GM10847 (cell line): ENCODE results near the gene VARS2.

Experiments used
- POLR2A ChIP-seq: IDR thresholded peaks from 2 replicates; pipeline ENCODE4 v1.6.1; 2011; ENCODE audit not compliant: insufficient read length; ENCODE audit errors: extremely low read depth

VARS2 gene

GRCh38 chr6:30912746-30913520 lies 1.1 kb upstream of the VARS2 start:
- no peak for TF ChIP-seq POLR2A

GRCh38 chr6:30913721-30914075 lies 340 bp upstream of the VARS2 start:
- no peak for TF ChIP-seq POLR2A

GRCh38 chr6:30914854-30915590 lies 984 bp downstream of the VARS2 start:
- TF ChIP-seq POLR2A, result no peak

GRCh38 chr6:30915591-30915946 lies 1.5 kb downstream of the VARS2 start:
- no peak for TF ChIP-seq POLR2A

- no peak for TF ChIP-seq POLR2A
Observed at GRCh38 chr6:30917041-30917440, 3.0 kb downstream of the VARS2 start.

- no peak for TF ChIP-seq POLR2A
Observed at GRCh38 chr6:30917487-30917886, 3.4 kb downstream of the VARS2 start.

GRCh38 chr6:30918670-30919069 lies 4.6 kb downstream of the VARS2 start:
- no peak for TF ChIP-seq POLR2A

- no peak for TF ChIP-seq POLR2A
Observed at GRCh38 chr6:30922447-30922852, 8.4 kb downstream of the VARS2 start.

GRCh38 chr6:30926644-30927043 lies 12.6 kb downstream of the VARS2 start:
- no peak for TF ChIP-seq POLR2A

- no peak for TF ChIP-seq POLR2A
Observed at GRCh38 chr6:30928677-30929076, 14.6 kb downstream of the VARS2 start.

- no peak for TF ChIP-seq POLR2A
Observed at GRCh38 chr6:30930506-30930905, 16.5 kb downstream of the VARS2 start.

- no peak for TF ChIP-seq POLR2A
Observed at GRCh38 chr6:30931272-30931671, 17.2 kb downstream of the VARS2 start.

- no peak for TF ChIP-seq POLR2A
Observed at GRCh38 chr6:30931969-30932645, 18.1 kb downstream of the VARS2 start, which contains the start of gene SFTA2. TSS of gene SFTA2 (minus strand) at chr6:30932170. CDS start at chr6:30932096, 74 bp downstream.

GRCh38 chr6:30932665-30933365 lies 18.8 kb downstream of the VARS2 start:
- TF ChIP-seq POLR2A, result no peak

- no peak for TF ChIP-seq POLR2A
Observed at GRCh38 chr6:30935018-30935417, 21.0 kb downstream of the VARS2 start.

- no peak for TF ChIP-seq POLR2A
Observed at GRCh38 chr6:30937265-30937664, 23.2 kb downstream of the VARS2 start.

- TF ChIP-seq POLR2A, result no peak
Observed at GRCh38 chr6:30938730-30939129, 24.7 kb downstream of the VARS2 start.
